Testis (tissue), 2 donors: Measurements from ENCODE around the gene TCERG1L.

Experiments used
- POLR2A ChIP-seq: fragments of 450-650 bp; IDR thresholded peaks from one replicate; pipeline ENCODE4 v1.6.1; 2017; ENCODE audit warnings: antibody characterized with exemption, mild to moderate bottlenecking, moderate library complexity
- TF ChIP-seq, protein P1 (sequence below), 3 experiments: fragments of 450-650 bp in 2 of 3; fragments of 200-600 bp in 1 of 3; sonication (generic) in 1 of 3; IDR thresholded peaks; one replicate each; pipeline ENCODE4 v1.5.1; 2016 to 2019; ENCODE audit warnings: antibody characterized with exemption in 3 of 3, mild to moderate bottlenecking in 2 of 3, moderate library complexity in 1 of 3

DNA sequence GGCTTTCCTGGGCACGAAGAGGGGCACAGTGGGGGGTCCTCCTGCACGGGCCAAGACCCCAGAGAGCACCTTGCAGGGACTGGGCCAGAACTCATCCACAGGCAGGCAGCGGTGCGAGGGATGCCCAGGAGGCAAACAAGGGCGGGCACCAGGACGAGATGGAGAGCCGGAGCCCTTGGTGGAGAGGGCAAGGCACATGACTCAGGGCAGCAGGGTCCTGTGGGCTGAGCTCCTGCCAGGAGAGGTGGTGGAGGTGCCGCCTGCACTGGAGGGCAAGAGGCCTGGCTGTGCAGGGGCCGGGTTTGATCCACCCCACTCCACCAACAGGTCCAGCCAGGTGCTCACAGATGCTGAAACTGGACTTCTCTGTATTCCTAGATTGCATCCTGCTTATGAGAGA, 170.9 kb downstream of the TCERG1L start:
- TF ChIP-seq, protein P1, sequence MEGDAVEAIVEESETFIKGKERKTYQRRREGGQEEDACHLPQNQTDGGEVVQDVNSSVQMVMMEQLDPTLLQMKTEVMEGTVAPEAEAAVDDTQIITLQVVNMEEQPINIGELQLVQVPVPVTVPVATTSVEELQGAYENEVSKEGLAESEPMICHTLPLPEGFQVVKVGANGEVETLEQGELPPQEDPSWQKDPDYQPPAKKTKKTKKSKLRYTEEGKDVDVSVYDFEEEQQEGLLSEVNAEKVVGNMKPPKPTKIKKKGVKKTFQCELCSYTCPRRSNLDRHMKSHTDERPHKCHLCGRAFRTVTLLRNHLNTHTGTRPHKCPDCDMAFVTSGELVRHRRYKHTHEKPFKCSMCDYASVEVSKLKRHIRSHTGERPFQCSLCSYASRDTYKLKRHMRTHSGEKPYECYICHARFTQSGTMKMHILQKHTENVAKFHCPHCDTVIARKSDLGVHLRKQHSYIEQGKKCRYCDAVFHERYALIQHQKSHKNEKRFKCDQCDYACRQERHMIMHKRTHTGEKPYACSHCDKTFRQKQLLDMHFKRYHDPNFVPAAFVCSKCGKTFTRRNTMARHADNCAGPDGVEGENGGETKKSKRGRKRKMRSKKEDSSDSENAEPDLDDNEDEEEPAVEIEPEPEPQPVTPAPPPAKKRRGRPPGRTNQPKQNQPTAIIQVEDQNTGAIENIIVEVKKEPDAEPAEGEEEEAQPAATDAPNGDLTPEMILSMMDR (IDR thresholded peaks at IDR 0.05): no peak
- no peak for TF ChIP-seq POLR2A
